Measurements from ENCODE around the gene SLC25A10.

The SLC25A10 gene

DNA sequence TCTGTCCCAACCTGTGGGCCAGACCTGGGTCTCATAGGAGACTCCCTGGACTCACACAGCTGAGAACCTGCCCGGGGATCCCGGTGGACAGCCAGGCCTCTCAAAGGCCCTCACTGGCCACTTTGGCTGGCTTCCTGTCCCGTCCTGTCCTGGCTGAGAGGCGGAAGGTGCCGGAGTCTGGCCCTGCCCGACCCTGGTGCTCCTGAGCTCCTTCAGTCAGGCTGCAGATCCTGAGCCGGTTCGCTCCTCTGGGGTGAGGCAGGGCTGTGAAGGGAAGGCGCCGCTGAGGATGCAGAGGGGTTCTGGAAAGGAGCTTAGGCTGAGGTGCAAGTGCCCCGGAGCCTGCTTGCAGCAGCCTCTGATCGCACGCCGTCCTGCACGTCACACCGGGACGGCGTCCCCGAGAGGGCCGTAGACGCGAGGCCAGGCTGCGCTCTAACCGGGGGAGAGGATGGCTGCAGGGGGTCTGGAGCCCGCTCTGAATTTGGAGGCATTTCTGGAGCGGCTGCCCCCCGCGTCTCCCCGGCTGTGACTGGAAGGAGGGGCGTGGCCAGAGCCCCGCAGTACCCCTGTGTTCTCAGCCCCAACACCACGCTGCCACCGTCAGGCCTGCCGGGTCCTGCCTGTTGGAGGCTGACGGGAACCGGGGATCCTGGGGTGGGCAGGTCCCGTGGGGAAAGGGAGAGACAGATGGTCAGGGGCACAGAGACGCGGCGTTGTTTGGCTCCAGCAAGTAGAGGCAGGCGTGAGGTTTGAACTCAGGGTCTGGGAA is 24.1 kb upstream of the SLC25A10 start:
- peaks cover 23 to 41% of the 10 kb centered on the region in 2 donors for H3K36me3 ChIP-seq (ENCODE audit: control insufficient read depth in 2 of 2, insufficient read depth in 2 of 2, low read length in 2 of 2)
- H3K9me3 ChIP-seq (ENCODE audit: control insufficient read depth in 2 of 2, low read length in 2 of 2): no peaks in the 10 kb centered on the region

GRCh38 chr17:81688616-81689015 is 23.5 kb upstream of the SLC25A10 start:
- H3K27me3 ChIP-seq (ENCODE audit: control insufficient read depth in 1 of 2, insufficient read depth in 2 of 2, low read length in 2 of 2): no peaks in the 10 kb centered on the region
- peaks cover 15% of the 10 kb centered on the region for H3K4me1 ChIP-seq (ENCODE audit: control insufficient read depth, insufficient read depth, low read length)
- H3K4me3 ChIP-seq (ENCODE audit: low read length in 2 of 2): no peak overlapping the region
- H3K36me3 ChIP-seq (ENCODE audit: control insufficient read depth in 2 of 2, insufficient read depth in 2 of 2, low read length in 2 of 2): peaks cover 23 to 44% of the 10 kb centered on the region in 2 donors
- no peak overlapping the region for H3K27ac ChIP-seq (ENCODE audit: low read length)
- H3K9me3 ChIP-seq (ENCODE audit: control insufficient read depth in 2 of 2, low read length in 2 of 2): no peaks in the 10 kb centered on the region
- no peak overlapping the region for H3K9ac ChIP-seq (ENCODE audit: low read length in 2 of 2)

More for the DNA sequence above, 24.1 kb upstream of the SLC25A10 start:
- no peak overlapping the region for H3K27ac ChIP-seq (ENCODE audit: low read length)
- no peaks in the 10 kb centered on the region for H3K27me3 ChIP-seq (ENCODE audit: control insufficient read depth in 1 of 2, insufficient read depth in 2 of 2, low read length in 2 of 2)
- H3K9ac ChIP-seq (ENCODE audit: low read length in 2 of 2): no peak overlapping the region
- H3K4me1 ChIP-seq (ENCODE audit: control insufficient read depth, insufficient read depth, low read length): peaks cover 20% of the 10 kb centered on the region
- no peak overlapping the region for H3K4me3 ChIP-seq (ENCODE audit: low read length in 2 of 2)

GRCh38 chr17:81690066-81690465 is 22.0 kb upstream of the SLC25A10 start:
- no peak overlapping the region for H3K27ac ChIP-seq (ENCODE audit: low read length)
- H3K4me1 ChIP-seq (ENCODE audit: control insufficient read depth, insufficient read depth, low read length): peaks cover 9% of the 10 kb centered on the region
- H3K27me3 ChIP-seq (ENCODE audit: control insufficient read depth in 1 of 2, insufficient read depth in 2 of 2, low read length in 2 of 2): no peaks in the 10 kb centered on the region
- peaks cover 34 to 54% of the 10 kb centered on the region in 2 donors for H3K36me3 ChIP-seq (ENCODE audit: control insufficient read depth in 2 of 2, insufficient read depth in 2 of 2, low read length in 2 of 2)
- H3K4me3 ChIP-seq (ENCODE audit: low read length in 2 of 2): no peak overlapping the region
- H3K9ac ChIP-seq (ENCODE audit: low read length in 2 of 2): no peak overlapping the region
- H3K9me3 ChIP-seq (ENCODE audit: control insufficient read depth in 2 of 2, low read length in 2 of 2): no peaks in the 10 kb centered on the region

DNA sequence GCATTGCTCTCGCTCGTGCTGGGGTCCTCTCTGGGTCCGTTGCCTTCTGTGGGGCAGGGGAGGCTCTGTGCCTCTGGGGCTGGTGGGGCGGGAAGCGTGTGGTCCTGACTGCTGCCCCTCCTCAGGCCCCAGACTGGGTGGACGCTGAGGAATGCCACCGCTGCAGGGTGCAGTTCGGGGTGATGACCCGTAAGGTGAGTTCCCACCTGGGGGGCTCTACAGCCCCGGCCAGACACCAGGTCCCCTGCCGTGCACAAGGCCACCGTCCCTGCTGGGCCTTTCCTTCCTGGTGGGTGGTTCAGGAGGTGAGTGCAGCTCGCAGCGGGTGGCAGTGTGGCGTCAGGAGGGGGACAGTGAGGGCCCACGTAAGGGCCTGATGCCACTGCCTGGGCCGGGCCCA is 21.5 kb upstream of the SLC25A10 start:
- Histone ChIP-seq H3K4me3 (ENCODE audit: low read length in 2 of 2) (no peak overlapping the region), H3K36me3 (ENCODE audit: control insufficient read depth in 2 of 2, insufficient read depth in 2 of 2, low read length in 2 of 2) (peaks cover 35 to 59% of the 10 kb centered on the region in 2 donors), H3K27ac (ENCODE audit: low read length) (no peak overlapping the region)

GRCh38 chr17:81691196-81691595 is 20.9 kb upstream of the SLC25A10 start:
- no peaks in the 10 kb centered on the region for H3K9me3 ChIP-seq (ENCODE audit: control insufficient read depth in 2 of 2, low read length in 2 of 2)

More for the DNA sequence above, 21.5 kb upstream of the SLC25A10 start:
- peaks cover 4% of the 10 kb centered on the region for H3K4me1 ChIP-seq (ENCODE audit: control insufficient read depth, insufficient read depth, low read length)
- H3K9me3 ChIP-seq (ENCODE audit: control insufficient read depth in 2 of 2, low read length in 2 of 2): no peaks in the 10 kb centered on the region
- H3K27me3 ChIP-seq (ENCODE audit: control insufficient read depth in 1 of 2, insufficient read depth in 2 of 2, low read length in 2 of 2): no peaks in the 10 kb centered on the region
- no peak overlapping the region for H3K9ac ChIP-seq (ENCODE audit: low read length in 2 of 2)

DNA sequence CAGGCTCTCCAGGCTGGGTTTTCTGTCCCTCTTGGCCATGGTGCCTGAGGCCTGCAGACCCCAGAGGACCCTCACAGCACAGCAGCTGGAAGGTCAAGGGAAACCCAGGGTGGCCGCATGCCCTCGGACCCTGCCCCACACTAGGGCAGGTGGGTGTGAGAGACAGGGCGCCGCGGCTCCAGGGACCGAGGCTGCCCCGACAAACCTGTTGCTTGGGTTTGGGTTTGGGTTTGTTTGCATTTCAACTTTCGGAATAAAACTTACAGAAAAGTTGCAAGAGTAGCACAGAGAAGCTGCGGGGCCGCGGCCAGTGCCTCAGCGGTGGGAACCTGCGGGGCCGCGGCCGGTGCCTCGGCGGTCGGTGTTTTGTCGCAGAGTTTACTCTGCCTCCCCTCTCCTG is 20.5 kb upstream of the SLC25A10 start:
- no peaks in the 10 kb centered on the region for H3K4me1 ChIP-seq (ENCODE audit: control insufficient read depth, insufficient read depth, low read length)
- no peak overlapping the region for H3K9ac ChIP-seq (ENCODE audit: low read length in 2 of 2)
- no peaks in the 10 kb centered on the region for H3K27me3 ChIP-seq (ENCODE audit: control insufficient read depth in 1 of 2, insufficient read depth in 2 of 2, low read length in 2 of 2)
- no peak overlapping the region for H3K27ac ChIP-seq (ENCODE audit: low read length)
- H3K36me3 ChIP-seq (ENCODE audit: control insufficient read depth in 2 of 2, insufficient read depth in 2 of 2, low read length in 2 of 2): peaks cover 33 to 62% of the 10 kb centered on the region in 2 donors
- H3K4me3 ChIP-seq (ENCODE audit: low read length in 2 of 2): no peak overlapping the region
- H3K9me3 ChIP-seq (ENCODE audit: control insufficient read depth in 2 of 2, low read length in 2 of 2): no peaks in the 10 kb centered on the region

More at GRCh38 chr17:81691196-81691595, 20.9 kb upstream of the SLC25A10 start:
- H3K27me3 ChIP-seq (ENCODE audit: control insufficient read depth in 1 of 2, insufficient read depth in 2 of 2, low read length in 2 of 2): no peaks in the 10 kb centered on the region
- peaks cover 2% of the 10 kb centered on the region for H3K4me1 ChIP-seq (ENCODE audit: control insufficient read depth, insufficient read depth, low read length)
- H3K27ac ChIP-seq (ENCODE audit: low read length): no peak overlapping the region
- H3K9ac ChIP-seq (ENCODE audit: low read length in 2 of 2): no peak overlapping the region
- H3K4me3 ChIP-seq (ENCODE audit: low read length in 2 of 2): no peak overlapping the region
- peaks cover 37 to 63% of the 10 kb centered on the region in 2 donors for H3K36me3 ChIP-seq (ENCODE audit: control insufficient read depth in 2 of 2, insufficient read depth in 2 of 2, low read length in 2 of 2)

DNA sequence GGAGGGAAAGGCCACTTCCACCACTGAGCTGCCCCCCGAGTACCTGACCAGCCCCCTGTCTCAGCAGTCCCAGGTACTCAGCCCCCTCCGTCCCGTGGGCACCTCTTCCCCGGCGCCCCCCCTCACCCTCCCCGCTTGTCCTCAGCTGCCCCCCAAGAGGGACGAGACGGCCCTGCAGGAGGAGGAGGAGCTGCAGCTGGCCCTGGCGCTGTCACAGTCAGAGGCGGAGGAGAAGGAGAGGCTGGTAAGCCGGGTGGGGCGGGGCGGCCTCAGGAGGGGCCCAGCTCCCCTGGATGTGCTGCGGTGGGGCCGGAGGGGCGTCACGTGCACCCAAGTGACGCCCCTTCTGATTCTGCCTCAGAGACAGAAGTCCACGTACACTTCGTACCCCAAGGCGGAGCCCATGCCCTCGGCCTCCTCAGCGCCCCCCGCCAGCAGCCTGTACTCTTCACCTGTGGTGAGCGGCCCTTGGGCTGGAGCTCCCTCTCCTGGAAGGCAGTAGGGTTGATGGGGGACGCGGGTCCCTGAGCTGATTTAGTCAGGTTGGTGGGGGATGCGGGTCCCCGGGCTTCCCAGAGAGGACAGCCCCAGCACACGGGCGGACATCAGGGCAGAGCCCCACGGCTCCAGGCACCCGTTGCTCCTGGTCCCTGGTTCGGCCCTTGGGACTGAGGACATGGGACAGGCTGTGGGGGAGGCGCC is 18.4 kb upstream of the SLC25A10 start:
- H3K27me3 ChIP-seq (ENCODE audit: control insufficient read depth in 1 of 2, insufficient read depth in 2 of 2, low read length in 2 of 2): no peaks in the 10 kb centered on the region
- no peak overlapping the region for H3K27ac ChIP-seq (ENCODE audit: low read length)
- H3K4me3 ChIP-seq (ENCODE audit: low read length in 2 of 2): no peak overlapping the region
- peaks cover 44 to 68% of the 10 kb centered on the region in 2 donors for H3K36me3 ChIP-seq (ENCODE audit: control insufficient read depth in 2 of 2, insufficient read depth in 2 of 2, low read length in 2 of 2)
- no peaks in the 10 kb centered on the region for H3K4me1 ChIP-seq (ENCODE audit: control insufficient read depth, insufficient read depth, low read length)
- H3K9me3 ChIP-seq (ENCODE audit: control insufficient read depth in 2 of 2, low read length in 2 of 2): no peaks in the 10 kb centered on the region
- H3K9ac ChIP-seq (ENCODE audit: low read length in 2 of 2): no peak overlapping the region

DNA sequence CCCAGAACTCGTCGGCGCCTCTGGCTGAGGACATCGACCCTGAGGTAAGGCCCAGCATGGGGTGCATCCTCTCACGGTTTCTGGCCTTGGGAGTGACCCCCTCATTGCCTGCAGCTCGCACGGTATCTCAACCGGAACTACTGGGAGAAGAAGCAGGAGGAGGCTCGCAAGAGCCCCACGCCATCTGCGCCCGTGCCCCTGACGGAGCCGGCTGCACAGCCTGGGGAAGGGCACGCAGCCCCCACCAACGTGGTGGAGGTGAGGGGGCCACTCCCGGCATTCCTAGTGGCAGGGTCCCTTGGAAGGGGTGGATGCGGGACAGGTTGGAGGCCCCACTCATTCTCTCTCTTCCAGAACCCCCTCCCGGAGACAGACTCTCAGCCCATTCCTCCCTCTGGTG is 17.3 kb upstream of the SLC25A10 start:
- H3K9ac ChIP-seq (ENCODE audit: low read length in 2 of 2): no peak overlapping the region
- H3K9me3 ChIP-seq (ENCODE audit: control insufficient read depth in 2 of 2, low read length in 2 of 2): no peaks in the 10 kb centered on the region
- H3K27me3 ChIP-seq (ENCODE audit: control insufficient read depth in 1 of 2, insufficient read depth in 2 of 2, low read length in 2 of 2): no peaks in the 10 kb centered on the region
- H3K4me3 ChIP-seq (ENCODE audit: low read length in 2 of 2): no peak overlapping the region
- no peaks in the 10 kb centered on the region for H3K4me1 ChIP-seq (ENCODE audit: control insufficient read depth, insufficient read depth, low read length)
- H3K27ac ChIP-seq (ENCODE audit: low read length): no peak overlapping the region
- H3K36me3 ChIP-seq (ENCODE audit: control insufficient read depth in 2 of 2, insufficient read depth in 2 of 2, low read length in 2 of 2): peaks cover 45 to 61% of the 10 kb centered on the region in 2 donors

- no peaks in the 10 kb centered on the region for H3K9me3 ChIP-seq (ENCODE audit: control insufficient read depth in 2 of 2, low read length in 2 of 2)
- peaks cover 45 to 60% of the 10 kb centered on the region in 2 donors for H3K36me3 ChIP-seq (ENCODE audit: control insufficient read depth in 2 of 2, insufficient read depth in 2 of 2, low read length in 2 of 2)
- no peak overlapping the region for H3K9ac ChIP-seq (ENCODE audit: low read length in 2 of 2)
- no peaks in the 10 kb centered on the region for H3K4me1 ChIP-seq (ENCODE audit: control insufficient read depth, insufficient read depth, low read length)
- no peak overlapping the region for H3K27ac ChIP-seq (ENCODE audit: low read length)
- no peaks in the 10 kb centered on the region for H3K27me3 ChIP-seq (ENCODE audit: control insufficient read depth in 1 of 2, insufficient read depth in 2 of 2, low read length in 2 of 2)
- no peak overlapping the region for H3K4me3 ChIP-seq (ENCODE audit: low read length in 2 of 2)
Observed at GRCh38 chr17:81695211-81695610, 16.9 kb upstream of the SLC25A10 start.

- no peaks in the 10 kb centered on the region for H3K9me3 ChIP-seq (ENCODE audit: control insufficient read depth in 2 of 2, low read length in 2 of 2)
- no peak overlapping the region for H3K9ac ChIP-seq (ENCODE audit: low read length in 2 of 2)
- no peak overlapping the region for H3K27ac ChIP-seq (ENCODE audit: low read length)
- peaks cover 41 to 55% of the 10 kb centered on the region in 2 donors for H3K36me3 ChIP-seq (ENCODE audit: control insufficient read depth in 2 of 2, insufficient read depth in 2 of 2, low read length in 2 of 2)
- H3K27me3 ChIP-seq (ENCODE audit: control insufficient read depth in 1 of 2, insufficient read depth in 2 of 2, low read length in 2 of 2): no peaks in the 10 kb centered on the region
- H3K4me1 ChIP-seq (ENCODE audit: control insufficient read depth, insufficient read depth, low read length): no peaks in the 10 kb centered on the region
- no peak overlapping the region for H3K4me3 ChIP-seq (ENCODE audit: low read length in 2 of 2)
Observed at GRCh38 chr17:81695801-81696200, 16.3 kb upstream of the SLC25A10 start.
